SU-DHL-6 (cell line): Measurements from ENCODE around the gene ASB3.

Experiments used
- H2AFZ ChIP-seq: fragments of 200-600 bp; sonication (generic); 2 replicates; pipeline ENCODE4 v1.6.1; 2014; ENCODE audit warnings: low read depth, mild to moderate bottlenecking, moderate library complexity, mixed read lengths, antibody characterized with exemption, low read length; ENCODE audit not compliant: severe bottlenecking
- H3F3A ChIP-seq: fragments of 200-600 bp; shearing (Covaris generic); 2 replicates; pipeline ENCODE4 v1.6.0; 2016; ENCODE audit warnings: antibody characterized with exemption, mild to moderate bottlenecking; ENCODE audit not compliant: insufficient read depth
- H3K27ac ChIP-seq: fragments of 200-600 bp; sonication (generic); 2 replicates; pipeline ENCODE4 v1.5.1; 2016; ENCODE audit warnings: low read depth, mild to moderate bottlenecking, low read length, moderate library complexity, mixed read lengths
- H3K27me3 ChIP-seq: fragments of 200-600 bp; sonication (generic), shearing (Covaris generic); 2 replicates; pipeline ENCODE4 v1.6.0; 2014; ENCODE audit warnings: mild to moderate bottlenecking, low read length
- H3K36me3 ChIP-seq: fragments of 200-600 bp; sonication (generic); 2 replicates; pipeline ENCODE4 v1.6.1; 2014; ENCODE audit warnings: mild to moderate bottlenecking, low read length, mixed read lengths
- H3K4me2 ChIP-seq: fragments of 300-600, 200-600 bp; shearing (Covaris generic), sonication (generic); 2 replicates; pipeline ENCODE4 v1.6.0; 2014; ENCODE audit warnings: low read length, low read depth, mild to moderate bottlenecking; ENCODE audit not compliant: poor library complexity, severe bottlenecking
- H3K4me3 ChIP-seq: fragments of 200-600 bp; sonication (generic); 2 replicates; pipeline ENCODE4 v1.5.1; 2014; ENCODE audit warnings: antibody characterized with exemption, low read length, mild to moderate bottlenecking, mixed read lengths; ENCODE audit not compliant: insufficient read depth, poor library complexity, severe bottlenecking
- H3K79me2 ChIP-seq: fragments of 200-600 bp; sonication (generic); 2 replicates; pipeline ENCODE4 v1.6.1; 2014; ENCODE audit warnings: mild to moderate bottlenecking, low read length, moderate library complexity; ENCODE audit not compliant: insufficient read depth
- H3K9ac ChIP-seq: fragments of 200-600 bp; sonication (generic); 2 replicates; pipeline ENCODE4 v1.7.0; 2014; ENCODE audit warnings: mild to moderate bottlenecking, low read length
- H3K9me2 ChIP-seq: fragments of 200-600 bp; sonication (generic); replicated peaks from 2 replicates; pipeline ENCODE4 v1.6.1; 2014; ENCODE audit warnings: low read length; ENCODE audit not compliant: insufficient read depth
- H3K9me3 ChIP-seq: fragments of 200-600 bp; sonication (generic); 2 replicates; pipeline ENCODE4 v1.6.1; 2014; ENCODE audit warnings: low read length, mixed read lengths; ENCODE audit not compliant: insufficient read depth
- H4K20me1 ChIP-seq: fragments of 200-600 bp; sonication (generic); 2 replicates; pipeline ENCODE4 v1.6.1; 2014; ENCODE audit warnings: low read depth, mild to moderate bottlenecking, antibody characterized with exemption, low read length, moderate library complexity, mixed read lengths
- EZH2phosphoT487 ChIP-seq: fragments of 200-600 bp; sonication (generic), shearing (Covaris generic); conservative IDR thresholded peaks from 2 replicates; pipeline ENCODE4 v1.6.1; 2018; ENCODE audit warnings: mild to moderate bottlenecking, antibody characterized with exemption, low read length, moderate library complexity, mixed read lengths
- TF ChIP-seq, protein P1 (sequence below): fragments of 200-600 bp; sonication (generic); IDR thresholded peaks from one replicate; pipeline ENCODE4 v1.5.1; 2017; ENCODE audit warnings: antibody characterized with exemption, mild to moderate bottlenecking, low read length, moderate library complexity; ENCODE audit not compliant: insufficient read depth, poor library complexity, severe bottlenecking

ASB3 gene

DNA sequence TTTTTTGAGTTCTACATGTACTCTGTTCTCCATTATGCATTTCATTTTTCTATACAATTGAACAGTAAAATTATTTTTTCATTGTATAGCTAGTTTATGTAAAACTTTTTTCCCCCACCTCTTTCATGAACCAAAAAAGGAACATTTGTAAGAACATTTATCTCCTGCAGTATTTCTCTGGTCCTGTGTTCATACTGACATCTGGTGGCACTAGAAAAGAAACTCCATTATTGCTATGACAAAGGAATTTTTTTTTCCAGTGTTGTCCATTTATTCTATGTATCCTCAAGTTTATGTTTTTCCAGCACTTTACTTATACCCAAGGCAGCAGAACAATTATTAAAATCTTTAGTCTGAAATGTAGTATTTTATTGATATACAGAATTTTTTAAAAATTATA is 46.6 kb downstream of the ASB3 start:
- Histone ChIP-seq H3K9ac (no peak overlapping the region), H3K4me3 (no peak overlapping the region), H3F3A (0 out of 2 replicates have a peak, but pooled peaks cover 7% of the 10 kb centered on the region), H4K20me1 (no peaks in the 10 kb centered on the region), H3K4me2 (no peak overlapping the region), H3K27me3 (no peaks in the 10 kb centered on the region), H2AFZ (no peak overlapping the region), H3K27ac (no peak overlapping the region), H3K36me3 (no peaks in the 10 kb centered on the region), H3K9me2 (no peaks in the 10 kb centered on the region), H3K9me3 (no peaks in the 10 kb centered on the region), H3K79me2 (no peaks in the 10 kb centered on the region)
- TF ChIP-seq, protein P1, sequence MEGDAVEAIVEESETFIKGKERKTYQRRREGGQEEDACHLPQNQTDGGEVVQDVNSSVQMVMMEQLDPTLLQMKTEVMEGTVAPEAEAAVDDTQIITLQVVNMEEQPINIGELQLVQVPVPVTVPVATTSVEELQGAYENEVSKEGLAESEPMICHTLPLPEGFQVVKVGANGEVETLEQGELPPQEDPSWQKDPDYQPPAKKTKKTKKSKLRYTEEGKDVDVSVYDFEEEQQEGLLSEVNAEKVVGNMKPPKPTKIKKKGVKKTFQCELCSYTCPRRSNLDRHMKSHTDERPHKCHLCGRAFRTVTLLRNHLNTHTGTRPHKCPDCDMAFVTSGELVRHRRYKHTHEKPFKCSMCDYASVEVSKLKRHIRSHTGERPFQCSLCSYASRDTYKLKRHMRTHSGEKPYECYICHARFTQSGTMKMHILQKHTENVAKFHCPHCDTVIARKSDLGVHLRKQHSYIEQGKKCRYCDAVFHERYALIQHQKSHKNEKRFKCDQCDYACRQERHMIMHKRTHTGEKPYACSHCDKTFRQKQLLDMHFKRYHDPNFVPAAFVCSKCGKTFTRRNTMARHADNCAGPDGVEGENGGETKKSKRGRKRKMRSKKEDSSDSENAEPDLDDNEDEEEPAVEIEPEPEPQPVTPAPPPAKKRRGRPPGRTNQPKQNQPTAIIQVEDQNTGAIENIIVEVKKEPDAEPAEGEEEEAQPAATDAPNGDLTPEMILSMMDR = no peak
- TF ChIP-seq EZH2phosphoT487 = no peak

DNA sequence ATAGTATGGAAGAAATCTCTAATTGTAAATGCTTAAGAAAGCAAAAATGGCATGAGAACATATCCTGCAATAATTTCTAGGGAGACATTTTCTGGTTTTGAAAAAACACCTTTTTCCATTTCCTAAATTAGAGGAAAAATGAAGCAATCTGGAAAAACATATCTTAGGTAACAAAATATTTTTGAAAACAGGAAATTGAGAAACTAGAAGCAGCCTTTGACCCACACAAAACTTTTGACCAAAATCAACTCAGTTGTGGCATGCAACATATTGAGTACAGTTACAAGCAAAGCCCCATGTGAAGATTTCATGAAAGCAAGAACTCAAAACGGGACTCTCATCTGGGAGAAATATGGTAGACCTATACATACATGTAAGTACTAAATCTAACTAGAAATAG is 47.7 kb downstream of the ASB3 start:
- H3K79me2 ChIP-seq = no peaks in the 10 kb centered on the region
- H3K27me3 ChIP-seq = no peaks in the 10 kb centered on the region
- H3K27ac ChIP-seq = no peak overlapping the region
- no peaks in the 10 kb centered on the region for H3K9me2 ChIP-seq
- H4K20me1 ChIP-seq = no peaks in the 10 kb centered on the region
- H2AFZ ChIP-seq = no peak overlapping the region
- H3K4me2 ChIP-seq = no peak overlapping the region
- TF ChIP-seq, protein P1 = no peak
- no peak overlapping the region for H3K4me3 ChIP-seq
- no peaks in the 10 kb centered on the region for H3F3A ChIP-seq
- H3K9me3 ChIP-seq = no peaks in the 10 kb centered on the region
- no peak overlapping the region for H3K9ac ChIP-seq
- no peaks in the 10 kb centered on the region for H3K36me3 ChIP-seq

DNA sequence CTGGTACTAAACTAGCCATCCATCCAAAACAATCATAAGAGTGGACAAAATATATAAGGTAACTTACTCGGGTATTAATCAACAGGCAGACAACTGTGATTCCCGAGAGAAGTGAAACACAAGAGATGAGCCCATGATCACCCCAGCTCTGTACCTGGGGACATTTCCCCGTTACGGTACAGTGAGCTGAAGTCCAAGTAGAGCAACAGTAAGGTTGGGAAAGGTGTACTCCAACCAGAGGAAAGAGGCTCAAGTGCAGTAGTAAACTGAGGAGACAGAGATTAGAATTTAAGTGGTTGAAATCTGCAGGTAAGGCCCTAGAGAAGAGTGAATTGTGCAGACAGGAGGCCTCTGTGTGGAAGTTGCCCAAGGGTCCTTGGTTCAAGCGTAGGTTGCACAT is 49.7 kb downstream of the ASB3 start:
- TF ChIP-seq, protein P1 = no peak
- no peak for TF ChIP-seq EZH2phosphoT487
- H3K36me3 ChIP-seq = no peaks in the 10 kb centered on the region; the same call in 1 of the 2 replicates
- no peak overlapping the region for H2AFZ ChIP-seq

More for the DNA sequence above, 49.7 kb downstream of the ASB3 start:
- no peaks in the 10 kb centered on the region for H4K20me1 ChIP-seq
- H3K4me2 ChIP-seq = no peak overlapping the region
- no peaks in the 10 kb centered on the region for H3K27me3 ChIP-seq
- no peak overlapping the region for H3K9ac ChIP-seq
- no peak overlapping the region for H3K4me3 ChIP-seq
- no peaks in the 10 kb centered on the region for H3K79me2 ChIP-seq
- H3K27ac ChIP-seq = no peak overlapping the region
- H3K9me3 ChIP-seq = no peaks in the 10 kb centered on the region
- H3F3A ChIP-seq = no peaks in the 10 kb centered on the region
- H3K9me2 ChIP-seq = no peaks in the 10 kb centered on the region
